ENCODE measurements around the gene ARHGAP22.

DNA sequence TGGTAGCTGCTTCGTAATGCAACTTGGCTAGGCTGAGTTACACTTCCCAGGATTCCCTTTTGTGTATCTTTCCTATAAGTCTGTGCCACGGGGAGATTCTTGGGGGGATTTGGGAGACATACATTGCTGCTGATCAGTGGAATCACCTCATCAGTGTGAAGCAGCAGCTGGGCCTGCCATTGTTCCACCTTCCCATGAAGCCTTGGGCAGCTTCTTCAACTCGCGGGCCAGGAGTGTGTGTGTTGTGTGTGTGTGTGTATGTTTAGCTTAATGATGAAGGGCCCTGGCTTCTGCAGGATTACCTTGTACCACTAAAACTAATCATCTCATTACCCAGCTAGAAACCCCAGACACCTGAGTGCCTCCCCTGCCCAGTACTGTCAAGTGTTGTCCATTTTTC is 33.3 kb upstream of the ARHGAP22 start:
- TF ChIP-seq, protein P1, sequence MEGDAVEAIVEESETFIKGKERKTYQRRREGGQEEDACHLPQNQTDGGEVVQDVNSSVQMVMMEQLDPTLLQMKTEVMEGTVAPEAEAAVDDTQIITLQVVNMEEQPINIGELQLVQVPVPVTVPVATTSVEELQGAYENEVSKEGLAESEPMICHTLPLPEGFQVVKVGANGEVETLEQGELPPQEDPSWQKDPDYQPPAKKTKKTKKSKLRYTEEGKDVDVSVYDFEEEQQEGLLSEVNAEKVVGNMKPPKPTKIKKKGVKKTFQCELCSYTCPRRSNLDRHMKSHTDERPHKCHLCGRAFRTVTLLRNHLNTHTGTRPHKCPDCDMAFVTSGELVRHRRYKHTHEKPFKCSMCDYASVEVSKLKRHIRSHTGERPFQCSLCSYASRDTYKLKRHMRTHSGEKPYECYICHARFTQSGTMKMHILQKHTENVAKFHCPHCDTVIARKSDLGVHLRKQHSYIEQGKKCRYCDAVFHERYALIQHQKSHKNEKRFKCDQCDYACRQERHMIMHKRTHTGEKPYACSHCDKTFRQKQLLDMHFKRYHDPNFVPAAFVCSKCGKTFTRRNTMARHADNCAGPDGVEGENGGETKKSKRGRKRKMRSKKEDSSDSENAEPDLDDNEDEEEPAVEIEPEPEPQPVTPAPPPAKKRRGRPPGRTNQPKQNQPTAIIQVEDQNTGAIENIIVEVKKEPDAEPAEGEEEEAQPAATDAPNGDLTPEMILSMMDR (IDR thresholded peaks at IDR 0.05; ENCODE audit: poor library complexity, severe bottlenecking) = no peak
- TF ChIP-seq POLR2AphosphoS5 (IDR thresholded peaks at IDR 0.05) (no peak), EZH2 (IDR thresholded peaks at IDR 0.05; ENCODE audit: borderline replicate concordance, insufficient read depth, low read length, poor library complexity, severe bottlenecking) (no peak), EP300 (conservative IDR thresholded peaks at IDR 0.05; ENCODE audit: poor library complexity, severe bottlenecking) (no peak)
- TF ChIP-seq, protein P2, sequence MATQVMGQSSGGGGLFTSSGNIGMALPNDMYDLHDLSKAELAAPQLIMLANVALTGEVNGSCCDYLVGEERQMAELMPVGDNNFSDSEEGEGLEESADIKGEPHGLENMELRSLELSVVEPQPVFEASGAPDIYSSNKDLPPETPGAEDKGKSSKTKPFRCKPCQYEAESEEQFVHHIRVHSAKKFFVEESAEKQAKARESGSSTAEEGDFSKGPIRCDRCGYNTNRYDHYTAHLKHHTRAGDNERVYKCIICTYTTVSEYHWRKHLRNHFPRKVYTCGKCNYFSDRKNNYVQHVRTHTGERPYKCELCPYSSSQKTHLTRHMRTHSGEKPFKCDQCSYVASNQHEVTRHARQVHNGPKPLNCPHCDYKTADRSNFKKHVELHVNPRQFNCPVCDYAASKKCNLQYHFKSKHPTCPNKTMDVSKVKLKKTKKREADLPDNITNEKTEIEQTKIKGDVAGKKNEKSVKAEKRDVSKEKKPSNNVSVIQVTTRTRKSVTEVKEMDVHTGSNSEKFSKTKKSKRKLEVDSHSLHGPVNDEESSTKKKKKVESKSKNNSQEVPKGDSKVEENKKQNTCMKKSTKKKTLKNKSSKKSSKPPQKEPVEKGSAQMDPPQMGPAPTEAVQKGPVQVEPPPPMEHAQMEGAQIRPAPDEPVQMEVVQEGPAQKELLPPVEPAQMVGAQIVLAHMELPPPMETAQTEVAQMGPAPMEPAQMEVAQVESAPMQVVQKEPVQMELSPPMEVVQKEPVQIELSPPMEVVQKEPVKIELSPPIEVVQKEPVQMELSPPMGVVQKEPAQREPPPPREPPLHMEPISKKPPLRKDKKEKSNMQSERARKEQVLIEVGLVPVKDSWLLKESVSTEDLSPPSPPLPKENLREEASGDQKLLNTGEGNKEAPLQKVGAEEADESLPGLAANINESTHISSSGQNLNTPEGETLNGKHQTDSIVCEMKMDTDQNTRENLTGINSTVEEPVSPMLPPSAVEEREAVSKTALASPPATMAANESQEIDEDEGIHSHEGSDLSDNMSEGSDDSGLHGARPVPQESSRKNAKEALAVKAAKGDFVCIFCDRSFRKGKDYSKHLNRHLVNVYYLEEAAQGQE (IDR thresholded peaks at IDR 0.05; ENCODE audit: borderline replicate concordance) = no peak

Measured in neural cell (in vitro differentiated cells).